Measurements from ENCODE around the gene NDST4.

DNA sequence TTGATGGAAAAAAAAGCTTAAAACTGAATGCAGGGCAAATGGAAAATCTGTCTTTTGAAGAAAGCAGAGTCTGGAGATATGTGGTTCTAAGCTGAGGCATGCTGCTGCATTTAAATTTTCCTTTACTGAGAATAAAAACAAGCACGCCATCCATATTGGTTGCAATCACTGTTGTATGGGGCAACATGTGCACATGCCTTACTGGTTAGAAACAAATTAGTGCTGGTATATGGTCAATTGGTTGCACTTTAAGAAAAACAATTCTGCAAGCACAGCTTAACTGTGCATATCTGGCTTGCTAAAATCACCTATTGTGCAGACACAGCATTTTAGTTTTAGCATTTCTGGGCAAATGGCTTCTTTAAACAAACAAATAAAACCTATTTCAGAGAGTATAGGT lies 239.1 kb downstream of the NDST4 start:
- TF ChIP-seq, protein P1, sequence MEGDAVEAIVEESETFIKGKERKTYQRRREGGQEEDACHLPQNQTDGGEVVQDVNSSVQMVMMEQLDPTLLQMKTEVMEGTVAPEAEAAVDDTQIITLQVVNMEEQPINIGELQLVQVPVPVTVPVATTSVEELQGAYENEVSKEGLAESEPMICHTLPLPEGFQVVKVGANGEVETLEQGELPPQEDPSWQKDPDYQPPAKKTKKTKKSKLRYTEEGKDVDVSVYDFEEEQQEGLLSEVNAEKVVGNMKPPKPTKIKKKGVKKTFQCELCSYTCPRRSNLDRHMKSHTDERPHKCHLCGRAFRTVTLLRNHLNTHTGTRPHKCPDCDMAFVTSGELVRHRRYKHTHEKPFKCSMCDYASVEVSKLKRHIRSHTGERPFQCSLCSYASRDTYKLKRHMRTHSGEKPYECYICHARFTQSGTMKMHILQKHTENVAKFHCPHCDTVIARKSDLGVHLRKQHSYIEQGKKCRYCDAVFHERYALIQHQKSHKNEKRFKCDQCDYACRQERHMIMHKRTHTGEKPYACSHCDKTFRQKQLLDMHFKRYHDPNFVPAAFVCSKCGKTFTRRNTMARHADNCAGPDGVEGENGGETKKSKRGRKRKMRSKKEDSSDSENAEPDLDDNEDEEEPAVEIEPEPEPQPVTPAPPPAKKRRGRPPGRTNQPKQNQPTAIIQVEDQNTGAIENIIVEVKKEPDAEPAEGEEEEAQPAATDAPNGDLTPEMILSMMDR (IDR thresholded peaks at IDR 0.05; ENCODE audit: insufficient read depth, low read length) = no peak
- TF ChIP-seq GABPA (IDR thresholded peaks at IDR 0.05; ENCODE audit: low read depth) = no peak
